Tibial artery (tissue), 4 donors: ENCODE results near the gene METAP2.
"Not testable (repeated sequence)": the region's sequence is repeated elsewhere in the genome, so short reads cannot be mapped to it uniquely, and the experiment has no call there.

Source experiments
- DNase-seq, 2 donors: peaks; one replicate each; pipeline ENCODE4 v3.0.0-alpha.2; 2019
- H3K27ac ChIP-seq, 2 donors: fragments of 200-600 bp; sonication (generic) in 1 of 2; 1 replicate in 1 of 2; 2 replicates in 1 of 2; pipeline ENCODE4 v1.5.1; 2018 to 2019; ENCODE audit warnings: mild to moderate bottlenecking in 1 of 2
- H3K27me3 ChIP-seq, 2 donors: fragments of 200-600 bp; sonication (generic) in 1 of 2; one replicate each; pipeline versions ENCODE4 v1.5.1 to v1.6.0; 2016 to 2019
- H3K36me3 ChIP-seq, 3 donors: fragments of 200-600 bp; sonication (generic) in 2 of 3; one replicate each; pipeline ENCODE4 v1.5.1; 2016 to 2019; ENCODE audit warnings: mild to moderate bottlenecking in 2 of 3
- H3K4me1 ChIP-seq, 4 donors: fragments of 200-600 bp; sonication (generic) in 2 of 4; 1 replicate in 3 of 4; 2 replicates in 1 of 4; pipeline ENCODE4 v1.5.1; 2016 to 2019
- H3K4me3 ChIP-seq, 2 donors: fragments of 200-600 bp; sonication (generic) in 1 of 2; 1 replicate in 1 of 2; 2 replicates in 1 of 2; pipeline ENCODE4 v1.5.1; 2018 to 2019; ENCODE audit warnings: mild to moderate bottlenecking in 2 of 2
- H3K9me3 ChIP-seq, 3 donors: fragments of 200-600 bp; sonication (generic) in 1 of 3; one replicate each; pipeline ENCODE4 v1.5.1; 2016 to 2019
- intact Hi-C: fragments of 100-400 bp; cut with DNase I; formaldehyde crosslinking; loops from one replicate; pipeline ENCODE4 v1.15.0; 2023; ENCODE audit warnings: low total_unique reads
- TF ChIP-seq, protein P1 (sequence below), 2 experiments: fragments of 200-600 bp in 1 of 2; fragments of 450-650 bp in 1 of 2; IDR thresholded peaks; one replicate each; pipeline ENCODE4 v1.5.1; 2017 to 2019; ENCODE audit warnings: antibody characterized with exemption in 2 of 2, mild to moderate bottlenecking in 1 of 2, moderate library complexity in 1 of 2

The METAP2 gene

DNA sequence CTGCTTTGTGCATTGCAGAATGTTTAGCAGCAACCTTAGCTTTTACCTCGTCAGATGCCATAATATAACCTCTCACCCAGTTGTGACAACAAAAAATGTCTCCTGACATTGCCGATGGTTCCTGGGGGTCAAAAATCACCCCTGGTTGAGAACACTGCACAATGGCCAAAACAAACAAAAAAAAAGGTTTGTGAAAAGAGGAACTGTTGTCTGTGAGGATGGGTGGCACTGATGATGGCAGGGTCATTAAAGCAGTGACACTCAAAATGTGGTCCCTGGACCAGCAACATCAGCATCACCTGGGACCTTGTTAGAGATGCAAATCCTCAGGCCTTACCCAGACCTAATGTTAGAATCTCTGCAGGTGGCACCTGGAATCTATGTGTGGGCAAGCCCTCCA, 36.4 kb upstream of the METAP2 start:
- no peak overlapping the region for H3K27ac ChIP-seq
- H3K4me3 ChIP-seq: no peak overlapping the region
- H3K9me3 ChIP-seq: no peaks in the 10 kb centered on the region
- no peak for DNase-seq
- no peaks in the 10 kb centered on the region for H3K4me1 ChIP-seq
- intact Hi-C loops: no loop called here
- no peaks in the 10 kb centered on the region for H3K36me3 ChIP-seq
- no peaks in the 10 kb centered on the region for H3K27me3 ChIP-seq
- TF ChIP-seq, protein P1, sequence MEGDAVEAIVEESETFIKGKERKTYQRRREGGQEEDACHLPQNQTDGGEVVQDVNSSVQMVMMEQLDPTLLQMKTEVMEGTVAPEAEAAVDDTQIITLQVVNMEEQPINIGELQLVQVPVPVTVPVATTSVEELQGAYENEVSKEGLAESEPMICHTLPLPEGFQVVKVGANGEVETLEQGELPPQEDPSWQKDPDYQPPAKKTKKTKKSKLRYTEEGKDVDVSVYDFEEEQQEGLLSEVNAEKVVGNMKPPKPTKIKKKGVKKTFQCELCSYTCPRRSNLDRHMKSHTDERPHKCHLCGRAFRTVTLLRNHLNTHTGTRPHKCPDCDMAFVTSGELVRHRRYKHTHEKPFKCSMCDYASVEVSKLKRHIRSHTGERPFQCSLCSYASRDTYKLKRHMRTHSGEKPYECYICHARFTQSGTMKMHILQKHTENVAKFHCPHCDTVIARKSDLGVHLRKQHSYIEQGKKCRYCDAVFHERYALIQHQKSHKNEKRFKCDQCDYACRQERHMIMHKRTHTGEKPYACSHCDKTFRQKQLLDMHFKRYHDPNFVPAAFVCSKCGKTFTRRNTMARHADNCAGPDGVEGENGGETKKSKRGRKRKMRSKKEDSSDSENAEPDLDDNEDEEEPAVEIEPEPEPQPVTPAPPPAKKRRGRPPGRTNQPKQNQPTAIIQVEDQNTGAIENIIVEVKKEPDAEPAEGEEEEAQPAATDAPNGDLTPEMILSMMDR (IDR thresholded peaks at IDR 0.05): no peak

DNA sequence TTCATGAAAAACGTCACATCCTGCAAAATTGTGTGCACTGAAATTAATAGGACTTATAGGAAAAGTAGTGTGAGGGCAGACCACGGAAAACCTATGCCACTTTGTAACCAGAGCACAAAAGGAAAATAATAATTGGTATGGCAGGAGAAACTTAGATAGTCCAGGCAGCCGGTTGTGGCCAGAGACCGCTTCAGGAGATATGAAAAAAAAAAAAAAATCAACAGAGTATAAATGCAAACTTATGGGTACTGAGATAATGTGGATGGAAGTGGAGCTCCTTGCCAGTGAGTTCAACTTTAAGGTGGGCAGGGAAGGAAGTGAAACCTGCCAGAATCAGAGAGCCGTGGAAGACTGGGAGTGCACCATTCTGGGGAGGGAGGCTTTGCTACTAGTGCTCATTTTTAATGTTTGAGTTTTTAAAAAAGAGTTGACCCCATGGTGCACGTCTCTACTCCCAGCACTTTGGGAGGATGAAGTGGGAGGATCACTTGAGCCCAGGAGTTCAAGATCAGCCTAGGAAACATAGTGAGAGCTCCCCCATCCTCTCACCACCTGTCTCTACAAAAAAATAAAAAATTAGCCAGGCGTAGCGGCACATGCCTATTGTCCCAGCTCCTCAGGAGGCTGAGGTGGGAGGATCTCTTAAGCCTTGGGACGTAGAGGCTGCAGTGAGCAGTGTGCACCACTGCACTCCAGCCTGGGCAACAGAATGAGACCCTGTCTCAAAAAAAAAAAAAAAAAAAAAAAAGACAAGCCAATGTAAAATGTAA, 34.3 kb upstream of the METAP2 start:
- no peaks in the 10 kb centered on the region for H3K9me3 ChIP-seq
- TF ChIP-seq, protein P1 (IDR thresholded peaks at IDR 0.05): no peak

DNA sequence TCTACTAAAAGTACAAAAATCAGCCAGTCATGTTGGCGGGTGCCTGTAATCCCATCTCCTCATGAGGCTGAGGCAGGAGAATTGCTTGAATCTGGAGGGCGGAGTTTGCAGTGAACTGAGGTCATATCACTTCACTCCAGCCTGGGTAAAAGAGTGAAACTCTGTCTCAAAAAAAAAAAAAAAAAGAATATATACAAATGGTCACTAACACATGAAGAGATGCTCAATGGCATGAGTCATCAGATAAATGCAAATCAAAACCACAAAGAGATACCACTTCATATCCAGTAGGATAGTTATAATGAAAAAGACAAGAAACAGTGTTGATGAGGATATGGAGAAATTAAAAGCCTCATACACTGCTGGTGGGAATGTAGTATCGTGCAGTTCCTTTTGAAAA, 33.6 kb upstream of the METAP2 start:
- Histone ChIP-seq H3K36me3 (no peaks in the 10 kb centered on the region), H3K9me3 (no peaks in the 10 kb centered on the region), H3K4me1 (no peaks in the 10 kb centered on the region), H3K4me3 (no peak overlapping the region), H3K27me3 (no peaks in the 10 kb centered on the region), H3K27ac (no peak overlapping the region)
- TF ChIP-seq, protein P1 (IDR thresholded peaks at IDR 0.05): no peak
- no peak for DNase-seq
- intact Hi-C loops: no loop called here

More for the DNA sequence above, 34.3 kb upstream of the METAP2 start:
- Histone ChIP-seq H3K27ac (no peak overlapping the region), H3K4me1 (no peaks in the 10 kb centered on the region), H3K36me3 (no peaks in the 10 kb centered on the region), H3K27me3 (no peaks in the 10 kb centered on the region), H3K4me3 (no peak overlapping the region)
- no peak for DNase-seq
- intact Hi-C loops: no loop called here

DNA sequence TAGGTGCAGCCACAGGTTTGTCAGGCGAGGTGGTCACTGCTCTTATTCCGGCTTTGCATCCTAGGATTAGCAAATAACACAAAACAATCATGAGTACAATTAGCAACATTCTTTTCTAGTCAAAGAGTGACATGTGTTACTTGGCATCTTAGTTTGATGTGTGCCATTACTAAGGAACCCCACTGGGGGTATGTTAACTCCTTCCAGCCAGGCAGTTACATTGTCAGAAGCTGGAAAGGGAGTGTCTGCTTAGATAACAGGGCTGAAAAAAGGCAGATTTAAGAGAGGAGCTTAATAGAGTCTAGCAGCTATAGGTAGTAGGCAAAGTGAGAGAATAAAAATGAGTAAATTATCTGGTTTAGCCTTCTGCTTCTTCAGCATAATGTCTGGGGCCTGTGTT, 30.5 kb upstream of the METAP2 start:
- H3K4me1 ChIP-seq: no peaks in the 10 kb centered on the region
- H3K9me3 ChIP-seq: no peaks in the 10 kb centered on the region
- H3K4me3 ChIP-seq: no peak overlapping the region
- H3K27me3 ChIP-seq: peaks cover 0 to 3% of the 10 kb centered on the region in 2 donors
- TF ChIP-seq, protein P1 (IDR thresholded peaks at IDR 0.05): no peak
- H3K36me3 ChIP-seq: no peaks in the 10 kb centered on the region
- H3K27ac ChIP-seq: no peak overlapping the region
- no peak for DNase-seq
- intact Hi-C loops: no loop called here

DNA sequence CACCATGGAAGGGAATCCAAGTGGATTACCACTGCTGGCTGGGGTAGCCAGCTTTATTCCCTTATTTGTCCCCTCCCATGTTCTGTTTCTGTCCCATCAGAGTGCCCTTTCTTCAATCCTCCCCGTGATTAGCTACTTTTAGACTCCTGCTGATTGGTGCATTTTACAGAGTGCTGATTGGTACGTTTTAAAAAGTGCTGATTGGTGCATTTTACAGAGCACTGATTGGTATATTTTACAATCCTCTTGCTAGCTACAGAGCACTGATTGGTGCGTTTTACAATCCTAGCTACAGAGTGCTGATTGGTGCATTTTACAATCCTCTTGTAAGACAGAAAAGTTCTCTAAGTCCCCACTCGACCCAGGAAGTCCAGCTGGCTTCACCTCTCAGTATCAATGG, 28.9 kb upstream of the METAP2 start:
- H3K27me3 ChIP-seq, H3K4me3 ChIP-seq, H3K27ac ChIP-seq, H3K36me3 ChIP-seq, DNase-seq, H3K4me1 ChIP-seq, intact Hi-C loops, H3K9me3 ChIP-seq: not testable (repeated sequence)

DNA sequence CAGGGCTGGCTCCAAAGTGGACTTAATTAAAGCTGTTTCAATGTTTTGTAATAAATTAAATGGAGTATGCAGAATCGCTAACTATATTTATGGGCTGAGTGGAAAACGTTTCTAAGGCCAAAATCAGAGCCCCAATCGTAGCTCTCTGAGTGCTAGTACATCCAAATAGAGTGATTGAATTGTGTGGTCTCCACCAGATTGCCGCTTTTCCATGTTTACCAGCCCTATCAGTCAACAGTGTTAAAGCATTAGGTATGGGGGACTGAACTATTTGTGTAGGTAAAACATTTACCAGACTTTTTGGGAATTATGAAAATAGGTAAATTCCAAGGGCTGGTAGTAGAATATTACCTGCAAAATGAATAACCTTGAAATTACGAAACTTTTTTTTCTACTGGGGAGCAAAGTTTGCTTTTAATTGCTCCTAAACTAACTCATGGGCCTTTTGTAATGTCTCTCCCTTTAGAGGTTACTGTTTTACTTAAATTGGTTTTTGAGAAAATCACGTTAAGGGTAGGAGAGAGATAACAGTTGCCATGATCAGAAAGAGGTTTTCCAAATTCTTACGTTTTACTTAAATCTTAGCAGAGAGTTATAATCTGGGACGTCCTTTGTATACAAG, 28.0 kb upstream of the METAP2 start:
- no peak overlapping the region for H3K27ac ChIP-seq
- H3K4me1 ChIP-seq: no peaks in the 10 kb centered on the region
- no peak overlapping the region for H3K4me3 ChIP-seq
- H3K9me3 ChIP-seq: no peaks in the 10 kb centered on the region
- DNase-seq: no peak
- TF ChIP-seq, protein P1 (IDR thresholded peaks at IDR 0.05): no peak
- H3K36me3 ChIP-seq: no peaks in the 10 kb centered on the region
- intact Hi-C loops: no loop called here
- H3K27me3 ChIP-seq: peaks cover 0 to 3% of the 10 kb centered on the region in 2 donors
